Activated CD8-positive, alpha-beta T cell treated with anti-CD3 and anti-CD28 coated beads for 36 hours (primary cell): Measurements from ENCODE around the gene HTR1A. TPM values are rescaled to one million over a fixed set of nuclear protein-coding genes. Genes with fewer than 3 reads are reported as not detected.

Source experiments
- ATAC-seq: fragments of 200-7000 bp; cut with Tn5 transposase; one replicate; pipeline ENCODE4 v1.10.0; 2021; ENCODE audit warnings: mild to moderate bottlenecking, moderate library complexity
- CTCF ChIA-PET: fragments of 350-600 bp; sonication (Branson Sonifier 250); formaldehyde crosslinking; loops from one replicate; lab custom pipeline; 2021; ENCODE audit warnings: antibody characterized with exemption; lab: Charles Lee
- POLR2A ChIA-PET: fragments of 350-600 bp; sonication (Branson Sonifier 250); formaldehyde crosslinking; loops from one replicate; lab custom pipeline; 2021; ENCODE audit warnings: antibody characterized with exemption; lab: Charles Lee
- DNase-seq: peaks from one replicate; pipeline ENCODE4 v3.0.0-alpha.2; 2020
- H3K27ac Mint-ChIP-seq: one replicate; pipeline ENCODE4 v1.8.0; 2021; ENCODE audit warnings: mild to moderate bottlenecking, mixed read lengths
- H3K27me3 Mint-ChIP-seq: one replicate; pipeline ENCODE4 v1.8.0; 2021; ENCODE audit warnings: mixed read lengths
- H3K36me3 Mint-ChIP-seq: one replicate; pipeline ENCODE4 v1.8.0; 2021; ENCODE audit warnings: low read depth, mixed read lengths
- H3K4me1 Mint-ChIP-seq: one replicate; pipeline ENCODE4 v1.8.0; 2021; ENCODE audit warnings: low read depth, mixed read lengths
- H3K4me3 Mint-ChIP-seq: one replicate; pipeline ENCODE4 v1.8.0; 2021; ENCODE audit warnings: mild to moderate bottlenecking, moderate library complexity, mixed read lengths
- H3K9me3 Mint-ChIP-seq: one replicate; pipeline ENCODE4 v1.8.0; 2021; ENCODE audit warnings: mixed read lengths
- CTCF ChIP-seq: fragments of 200-600 bp; IDR thresholded peaks from one replicate; pipeline ENCODE4 v1.8.0; 2022; ENCODE audit warnings: antibody characterized with exemption, mild to moderate bottlenecking
- intact Hi-C: fragments of 100-400 bp; cut with micrococcal nuclease; formaldehyde crosslinking; loops from one replicate; pipeline ENCODE4 v1.10.0; 2022
- total RNA-seq, 2 experiments: library from RNA; stranded (reverse); gene quantifications; one replicate each; pipeline ENCODE4 v1.2.3, GENCODE V29; 2021

The HTR1A gene
- total RNA-seq, 2 experiments from 2014 or later = not detected

- Mint-ChIP-seq H3K9me3 (peaks cover 6% of the 10 kb centered on the region), H3K27ac (no peak overlapping the region), H3K27me3 (peaks cover 34% of the 10 kb centered on the region), H3K4me3 (no peak overlapping the region), H3K36me3 (no peaks in the 10 kb centered on the region), H3K4me1 (no peaks in the 10 kb centered on the region)
- ChIA-PET CTCF (no interaction called here), POLR2A (no interaction called here)
- DNase-seq = peak; percentile 5
- ATAC-seq = no peak
- intact Hi-C loops = no loop called here
- no peak for TF ChIP-seq CTCF
These were observed 2.9 kb downstream of the HTR1A start for GRCh38 chr5:63959177-63959982.

- Mint-ChIP-seq H3K36me3 (no peaks in the 10 kb centered on the region), H3K27ac (no peak overlapping the region), H3K9me3 (peaks cover 6% of the 10 kb centered on the region), H3K27me3 (peaks cover 34% of the 10 kb centered on the region), H3K4me1 (no peaks in the 10 kb centered on the region), H3K4me3 (no peak overlapping the region)
- TF ChIP-seq CTCF = no peak
- intact Hi-C loops = no loop called here
- ATAC-seq = no peak
- no peak for DNase-seq
- POLR2A ChIA-PET = no interaction called here
- CTCF ChIA-PET = no interaction called here
These were observed 3.6 kb downstream of the HTR1A start for GRCh38 chr5:63958654-63959053.

- intact Hi-C loops = no loop called here
- ChIA-PET CTCF (no interaction called here), POLR2A (no interaction called here)
- Mint-ChIP-seq H3K4me3 (no peak overlapping the region), H3K4me1 (no peaks in the 10 kb centered on the region), H3K9me3 (peaks cover 6% of the 10 kb centered on the region), H3K36me3 (no peaks in the 10 kb centered on the region), H3K27ac (no peak overlapping the region), H3K27me3 (peaks cover 32% of the 10 kb centered on the region)
- DNase-seq (no peak), ATAC-seq (no peak)
- TF ChIP-seq CTCF = no peak
These were observed 4.6 kb downstream of the HTR1A start for GRCh38 chr5:63957617-63958016.

- intact Hi-C loops = no loop called here
- Mint-ChIP-seq H3K4me1 (no peaks in the 10 kb centered on the region), H3K4me3 (no peak overlapping the region), H3K27me3 (no peaks in the 10 kb centered on the region), H3K27ac (no peak overlapping the region), H3K9me3 (no peaks in the 10 kb centered on the region), H3K36me3 (no peaks in the 10 kb centered on the region)
- ChIA-PET POLR2A (no interaction called here), CTCF (no interaction called here)
- TF ChIP-seq CTCF = no peak
- DNase-seq = no peak
- no peak for ATAC-seq
These were observed 9.0 kb downstream of the HTR1A start for GRCh38 chr5:63953217-63953616.

GRCh38 chr5:63935103-63935502 lies 27.1 kb downstream of the HTR1A start:
- ChIA-PET POLR2A (no interaction called here), CTCF (no interaction called here)
- no peak for ATAC-seq
- H3K27ac Mint-ChIP-seq = no peak overlapping the region
- no peak for DNase-seq
- no peaks in the 10 kb centered on the region for H3K4me1 Mint-ChIP-seq
- intact Hi-C loops = no loop called here
- H3K27me3 Mint-ChIP-seq = no peaks in the 10 kb centered on the region
- no peaks in the 10 kb centered on the region for H3K9me3 Mint-ChIP-seq
- H3K4me3 Mint-ChIP-seq = no peak overlapping the region
- H3K36me3 Mint-ChIP-seq = no peaks in the 10 kb centered on the region
- TF ChIP-seq CTCF = no peak
